Activated naive CD4-positive, alpha-beta T cell treated with anti-CD3 and anti-CD28 coated beads, Interleukin-2, amount 50 U/mL, for 72 hours (primary cell): Measurements from ENCODE around the gene GNB3. TPM values are rescaled to one million over a fixed set of nuclear protein-coding genes. Genes with fewer than 3 reads are reported as not detected.
"Not testable (repeated sequence)": the region's sequence is repeated elsewhere in the genome, so short reads cannot be mapped to it uniquely, and the experiment has no call there.

Experiments
- ATAC-seq, 2 donors: fragments of 150-1000 bp; cut with Tn5 transposase; 2 replicates each; pipeline ENCODE4 v1.10.0; 2021; ENCODE audit warnings: mild to moderate bottlenecking in 2 of 2, moderate library complexity in 2 of 2
- DNase-seq, 2 donors: peaks; one replicate each; pipeline ENCODE4 v3.0.0; 2021 to 2022; ENCODE audit warnings: low spot score in 2 of 2
- H3K27ac Mint-ChIP-seq, 2 donors: one replicate each; pipeline ENCODE4 v1.8.0; 2022; ENCODE audit warnings: mild to moderate bottlenecking in 2 of 2, mixed read lengths in 2 of 2
- H3K36me3 Mint-ChIP-seq, 2 donors: one replicate each; pipeline ENCODE4 v1.8.0; 2022; ENCODE audit warnings: mixed read lengths in 2 of 2
- H3K9me3 Mint-ChIP-seq, 2 donors: one replicate each; pipeline ENCODE4 v1.8.0; 2022; ENCODE audit warnings: mixed read lengths in 2 of 2
- total RNA-seq, 2 donors: library from RNA; stranded (reverse); gene quantifications; one replicate each; pipeline ENCODE4 v1.2.3, GENCODE V29; 2022

The GNB3 gene
- total RNA-seq, 2 donors from 2014 or later = 0.25 to 1.8 TPM

- ATAC-seq (no peak), DNase-seq (peak in 1 of 2 donors; percentile 51)
- H3K27ac Mint-ChIP-seq = peak overlapping the region in 1 of 2 donors; percentile 82
- no peaks in the 10 kb centered on the region for H3K9me3 Mint-ChIP-seq
- peaks cover 20 to 25% of the 10 kb centered on the region in 2 donors for H3K36me3 Mint-ChIP-seq
Measured at GRCh38 chr12:6863033-6863432, 22.3 kb downstream of the GNB3 start.

- peak overlapping the region in 1 of 2 donors; percentile 82 for H3K27ac Mint-ChIP-seq
- H3K36me3 Mint-ChIP-seq = peaks cover 27 to 30% of the 10 kb centered on the region in 2 donors
- no peak for ATAC-seq
- H3K9me3 Mint-ChIP-seq = no peaks in the 10 kb centered on the region
- no peak for DNase-seq
Measured at GRCh38 chr12:6863586-6864321, 23.0 kb downstream of the GNB3 start.

GRCh38 chr12:6865307-6865706 lies 24.6 kb downstream of the GNB3 start:
- H3K9me3 Mint-ChIP-seq, DNase-seq, H3K27ac Mint-ChIP-seq, ATAC-seq: not testable (repeated sequence)
- peaks cover 43% of the 10 kb centered on the region in 2 donors for H3K36me3 Mint-ChIP-seq

GRCh38 chr12:6866163-6866919 lies 25.6 kb downstream of the GNB3 start:
- no peaks in the 10 kb centered on the region for H3K9me3 Mint-ChIP-seq
- H3K36me3 Mint-ChIP-seq = peaks cover 41 to 44% of the 10 kb centered on the region in 2 donors
- H3K27ac Mint-ChIP-seq = peak overlapping the region in 1 of 2 donors; percentile 91
- no peak for DNase-seq
- no peak for ATAC-seq

GRCh38 chr12:6866920-6867412 lies 26.2 kb downstream of the GNB3 start:
- Mint-ChIP-seq H3K27ac (peak overlapping the region; percentile 91 to 99), H3K36me3 (peaks cover 44 to 47% of the 10 kb centered on the region in 2 donors), H3K9me3 (no peaks in the 10 kb centered on the region)
- peak in 1 of 2 donors; percentile 85 for DNase-seq
- ATAC-seq = peak; percentile 0 to 5

GRCh38 chr12:6867413-6868210 lies 26.9 kb downstream of the GNB3 start, which contains the start of gene TPI1:
Gene TPI1 (plus strand): TSS chr12:6867531. CDS start chr12:6867567, 36 bp downstream.
- peak in 1 of 2 donors; percentile 82 for DNase-seq
- Mint-ChIP-seq H3K36me3 (peaks cover 50 to 53% of the 10 kb centered on the region in 2 donors), H3K9me3 (no peaks in the 10 kb centered on the region), H3K27ac (peak within 1 kb of the TSS; percentile 91 to 99)
- peak; percentile 67 to 79 for ATAC-seq

GRCh38 chr12:6868211-6869048 lies 27.7 kb downstream of the GNB3 start:
- ATAC-seq (peak in 1 of 2 donors; percentile 1), DNase-seq (no peak)
- Mint-ChIP-seq H3K36me3 (peaks cover 47 to 53% of the 10 kb centered on the region in 2 donors), H3K27ac (peak overlapping the region; percentile 91 to 96), H3K9me3 (no peaks in the 10 kb centered on the region)

- Mint-ChIP-seq H3K27ac (peak overlapping the region; percentile 91 to 96), H3K9me3 (no peaks in the 10 kb centered on the region), H3K36me3 (peaks cover 44 to 53% of the 10 kb centered on the region in 2 donors)
- DNase-seq (peak; percentile 80 to 86), ATAC-seq (peak in 1 of 2 donors; percentile 3)
Measured at GRCh38 chr12:6869049-6870021, 28.6 kb downstream of the GNB3 start.

GRCh38 chr12:6870304-6870703 lies 29.6 kb downstream of the GNB3 start:
- DNase-seq, ATAC-seq, H3K9me3 Mint-ChIP-seq: not testable (repeated sequence)
- Mint-ChIP-seq H3K27ac (peak overlapping the region; percentile 91 to 96), H3K36me3 (peaks cover 37 to 53% of the 10 kb centered on the region in 2 donors)

GRCh38 chr12:6871052-6871957 lies 30.6 kb downstream of the GNB3 start:
- Mint-ChIP-seq H3K27ac (peak overlapping the region; percentile 91 to 95), H3K9me3 (no peaks in the 10 kb centered on the region), H3K36me3 (peaks cover 40 to 59% of the 10 kb centered on the region in 2 donors)
- ATAC-seq (peak in 1 of 2 donors; percentile 25), DNase-seq (peak in 1 of 2 donors; percentile 55)

- H3K27ac Mint-ChIP-seq = peak overlapping the region; percentile 91 to 95
- no peaks in the 10 kb centered on the region for H3K9me3 Mint-ChIP-seq
- peaks cover 45 to 65% of the 10 kb centered on the region in 2 donors for H3K36me3 Mint-ChIP-seq
- peak; percentile 39 to 42 for ATAC-seq
- peak; percentile 87 to 94 for DNase-seq
Measured at GRCh38 chr12:6872073-6873048, 31.6 kb downstream of the GNB3 start.

GRCh38 chr12:6873094-6874014 lies 32.6 kb downstream of the GNB3 start, which contains the start of gene SPSB2:
Gene SPSB2 (minus strand): TSS chr12:6873303. CDS start chr12:6872901, 402 bp downstream.
- peak within 1 kb of the TSS; percentile 91 to 95 for H3K27ac Mint-ChIP-seq
- peak; percentile 98 to 100 for DNase-seq
- no peaks in the 10 kb centered on the region for H3K9me3 Mint-ChIP-seq
- ATAC-seq = peak; percentile 76 to 84
- H3K36me3 Mint-ChIP-seq = peaks cover 42 to 59% of the 10 kb centered on the region in 2 donors
